Occipital lobe (tissue), 2 donors: ENCODE data around the gene KIF23. TPM values are rescaled to one million over a fixed set of nuclear protein-coding genes. Genes with fewer than 3 reads are reported as not detected.

Experiments used
- DNase-seq: peaks from one replicate; lab custom pipeline; 2025; lab: John Stamatoyannopoulos, UW
- total RNA-seq: library from RNA; depleted of rRNA; stranded (reverse); fragments of >200 nt; gene quantifications from one replicate; pipeline ENCODE4 v1.2.3, GENCODE V29; 2014

Gene KIF23
- total RNA-seq, 1 donor from 2014 or later, result 4.7 TPM

DNA sequence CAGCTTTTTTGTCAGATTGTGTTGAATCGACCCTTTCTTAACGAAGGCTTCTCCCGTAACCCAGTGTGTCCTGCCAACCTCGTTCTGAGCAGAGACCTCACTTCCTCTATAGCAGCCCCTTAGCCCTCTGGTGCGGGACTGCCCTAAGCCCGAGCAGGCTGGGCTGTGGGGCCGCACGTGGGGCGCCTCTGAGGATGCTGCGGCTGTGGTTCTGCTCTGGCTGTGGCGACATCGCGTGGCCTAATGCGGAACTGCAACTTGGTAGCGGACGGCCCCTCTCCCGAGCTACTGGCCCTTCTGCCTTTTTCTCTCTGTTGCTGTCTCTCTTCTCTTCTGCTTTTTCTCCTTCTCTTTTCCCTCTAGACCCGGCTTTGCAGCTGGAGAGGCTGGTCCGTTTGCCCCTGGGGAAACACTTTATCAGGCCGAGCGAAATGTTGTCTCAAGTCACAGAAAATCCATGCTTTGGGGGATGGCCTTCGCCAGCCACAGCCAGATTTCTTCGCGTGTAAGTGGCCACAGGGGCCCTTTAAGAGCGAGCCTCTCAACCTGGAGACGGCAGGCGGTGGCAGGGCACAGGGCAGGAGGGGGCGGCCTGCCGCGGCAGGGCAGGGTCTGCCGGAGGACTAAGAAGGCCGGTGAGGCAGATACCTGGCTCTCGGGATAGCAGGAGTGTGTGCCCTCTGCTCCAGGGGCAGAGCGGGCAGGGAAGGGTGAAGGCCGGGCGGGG is 19.4 kb upstream of the KIF23 start:
- DNase-seq, result peak; percentile 58

DNA sequence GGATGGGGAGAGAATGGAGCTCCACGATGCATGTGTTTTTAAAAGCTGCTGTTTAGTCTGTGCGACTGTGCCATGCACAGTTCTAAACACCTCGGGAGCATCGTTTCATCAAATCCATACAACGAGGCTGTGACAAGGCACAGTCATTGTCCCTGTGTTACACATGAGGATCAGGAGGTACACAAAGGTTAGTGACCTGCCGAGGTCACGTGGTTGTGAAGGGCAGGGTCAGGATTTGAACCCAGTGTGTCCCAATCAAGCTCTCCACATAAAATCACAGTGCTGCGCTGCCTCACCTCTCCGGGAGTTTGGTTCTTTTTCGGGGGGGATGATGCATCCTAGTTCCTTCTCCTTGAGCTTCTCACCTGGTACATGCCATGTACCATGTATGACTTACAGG is 18.7 kb upstream of the KIF23 start:
- DNase-seq, result no peak

DNA sequence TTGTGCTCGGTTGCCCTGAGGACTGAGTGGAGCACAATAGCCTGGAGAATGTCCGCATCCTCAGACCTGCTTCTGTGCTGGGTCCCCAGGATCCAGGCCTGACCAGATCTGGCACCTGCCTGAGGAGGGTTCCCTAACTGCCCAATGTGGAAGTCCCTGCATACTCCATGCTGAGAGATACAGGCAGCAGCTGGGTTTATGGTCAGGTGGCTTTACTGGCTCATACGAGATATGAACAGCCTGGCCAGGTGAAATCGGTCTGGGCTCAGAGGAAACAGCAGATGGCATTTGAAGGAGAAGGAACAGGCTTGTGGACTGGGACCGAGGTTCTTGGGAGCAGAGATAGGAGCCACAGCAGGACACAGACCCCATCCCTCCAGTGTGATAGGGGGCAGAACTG is 18.2 kb upstream of the KIF23 start:
- DNase-seq, result no peak

DNA sequence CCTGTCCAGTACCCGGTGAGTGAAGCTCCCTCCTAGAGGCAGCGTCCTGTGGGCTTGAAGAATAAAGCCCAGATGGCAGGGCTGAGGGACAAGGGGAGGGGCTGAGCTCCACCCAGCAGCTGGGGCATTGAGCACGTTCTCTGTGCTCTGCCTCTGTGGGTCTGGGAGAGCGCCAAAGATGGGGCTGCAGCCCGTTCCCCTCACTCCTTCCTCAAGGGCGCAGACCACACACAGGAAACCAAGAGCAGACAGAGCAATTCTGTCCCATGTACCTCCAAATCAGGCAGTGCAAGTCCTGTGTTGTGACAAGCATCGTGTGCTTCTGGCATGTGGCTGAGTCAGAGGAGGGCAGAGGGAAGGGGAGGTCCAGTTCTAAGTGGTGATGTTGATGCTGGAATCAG is 15.7 kb upstream of the KIF23 start:
- no peak for DNase-seq

DNA sequence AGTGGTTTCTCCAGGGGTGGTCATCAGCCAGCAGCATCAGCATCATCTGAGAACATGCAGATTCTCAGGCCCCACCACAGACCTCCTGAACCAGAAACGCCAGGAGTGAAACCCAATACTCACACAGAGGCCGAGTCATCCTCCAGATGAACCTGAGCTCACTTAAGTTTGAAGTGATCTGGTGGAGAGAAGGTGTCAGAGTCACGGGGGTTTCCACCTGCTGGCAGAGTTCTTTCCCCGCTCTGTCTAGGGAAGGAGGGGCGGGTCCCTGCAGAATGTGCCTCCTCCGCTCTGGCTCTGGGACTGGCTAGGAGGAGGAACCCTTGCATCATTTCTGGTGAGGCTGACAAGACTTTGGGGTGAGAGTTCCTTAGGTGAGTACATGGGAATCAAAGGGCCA is 13.3 kb upstream of the KIF23 start:
- no peak for DNase-seq

DNA sequence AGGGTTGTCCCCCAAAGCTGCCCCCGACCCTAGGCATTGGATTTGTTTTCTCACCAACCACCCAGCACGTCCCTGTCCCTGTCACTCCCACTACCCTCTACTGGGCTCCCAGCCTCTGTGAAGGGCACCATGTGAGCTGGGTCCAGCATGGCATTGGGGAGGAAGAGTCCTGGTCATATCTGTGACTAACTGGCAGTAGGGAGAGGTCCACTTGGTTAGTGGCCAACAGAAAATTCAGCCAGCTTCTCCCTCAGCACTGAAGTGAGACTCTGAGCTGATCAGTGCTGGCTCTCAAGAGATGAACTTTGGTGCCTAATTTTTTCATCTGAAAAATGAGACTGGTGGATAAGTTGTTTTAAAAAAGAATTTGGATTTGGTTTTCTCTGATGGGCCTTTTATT is 11.3 kb upstream of the KIF23 start:
- DNase-seq, result no peak

DNA sequence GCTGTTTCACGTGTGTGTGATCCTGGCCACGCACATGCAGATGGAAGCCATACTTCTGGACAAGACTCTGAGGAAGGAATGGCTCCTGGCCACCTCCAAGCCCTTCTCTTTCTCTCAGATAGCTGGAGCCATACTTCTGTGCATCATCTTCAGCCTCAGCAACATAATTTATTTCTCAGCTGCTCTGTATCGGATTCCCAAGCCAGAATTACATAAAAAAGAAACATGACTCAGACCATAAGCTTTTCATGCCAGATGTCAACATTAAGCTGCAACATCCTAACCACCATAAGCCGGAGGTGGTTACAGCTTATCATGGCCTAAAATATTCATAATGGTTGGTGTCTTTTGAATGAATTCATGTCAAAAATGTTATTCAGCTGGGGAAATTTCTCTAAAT is 10.6 kb upstream of the KIF23 start:
- DNase-seq, result no peak

DNA sequence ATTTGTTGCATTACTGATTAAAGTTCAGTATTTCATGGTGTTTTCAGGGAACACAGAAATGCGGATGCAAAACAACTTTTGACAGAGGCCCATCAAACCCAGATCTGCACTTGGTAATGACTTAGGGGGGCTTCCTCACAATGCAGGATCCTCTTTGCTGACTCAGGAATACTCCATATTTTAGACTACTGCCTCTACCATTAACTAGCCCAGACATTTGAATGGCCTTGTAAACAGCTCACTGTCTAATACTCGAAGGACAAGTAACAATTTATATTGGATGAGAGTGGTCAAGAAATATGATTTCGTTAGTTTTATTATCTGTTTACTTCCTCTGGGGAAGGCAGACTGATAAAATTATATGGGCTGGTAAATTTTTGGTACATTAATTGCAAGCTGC is 9.0 kb upstream of the KIF23 start:
- no peak for DNase-seq

DNA sequence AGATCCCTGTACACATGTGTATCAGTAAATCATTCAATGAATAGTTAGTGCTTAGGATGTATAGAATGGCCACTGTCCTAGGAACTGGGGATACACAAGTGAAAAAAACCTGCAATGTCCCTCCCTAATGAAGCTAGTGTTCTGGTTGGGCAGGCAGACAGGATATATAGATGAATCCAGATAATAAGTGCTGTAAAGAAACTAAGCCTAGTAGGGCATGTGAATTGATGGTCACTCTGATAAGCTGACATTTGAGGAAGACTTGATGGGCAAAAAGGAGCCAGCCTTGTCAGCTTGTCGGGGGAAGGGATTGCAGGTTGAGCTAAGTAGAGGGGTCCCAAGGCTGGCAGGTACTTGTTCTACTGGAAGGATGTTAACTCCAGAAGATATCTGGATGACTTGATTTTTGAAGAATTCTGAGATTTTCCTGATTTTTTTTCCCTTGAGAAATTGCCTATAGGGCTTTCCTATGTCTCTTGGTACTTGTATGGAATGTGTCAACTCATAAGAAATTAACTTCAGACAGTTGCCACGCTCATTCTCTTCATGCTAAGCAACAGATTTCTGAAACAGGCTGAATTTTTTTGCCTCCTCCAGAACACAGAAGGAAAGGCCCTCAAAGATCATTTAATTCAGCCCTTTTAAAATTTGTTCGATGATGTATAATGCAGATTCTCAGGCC is 6.3 kb upstream of the KIF23 start:
- no peak for DNase-seq

DNA sequence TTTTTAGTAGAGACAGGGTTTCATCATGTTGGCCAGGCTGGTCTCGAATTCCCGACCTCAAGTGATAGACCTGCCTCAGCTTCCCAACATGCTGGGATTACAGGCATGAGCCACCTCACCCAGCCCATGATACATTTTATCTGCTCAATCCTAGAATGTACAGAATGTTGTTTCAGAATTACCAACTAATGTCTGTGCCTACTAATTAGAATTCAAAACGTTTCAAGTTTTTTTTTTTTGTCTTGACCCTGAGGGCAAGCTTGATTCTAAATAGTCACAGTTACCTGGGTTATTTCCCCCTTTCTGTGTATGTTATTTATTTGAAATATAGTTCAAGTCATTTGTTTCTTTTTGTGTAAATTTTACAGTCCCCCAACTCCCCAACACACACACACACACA is 5.3 kb upstream of the KIF23 start:
- DNase-seq, result no peak

DNA sequence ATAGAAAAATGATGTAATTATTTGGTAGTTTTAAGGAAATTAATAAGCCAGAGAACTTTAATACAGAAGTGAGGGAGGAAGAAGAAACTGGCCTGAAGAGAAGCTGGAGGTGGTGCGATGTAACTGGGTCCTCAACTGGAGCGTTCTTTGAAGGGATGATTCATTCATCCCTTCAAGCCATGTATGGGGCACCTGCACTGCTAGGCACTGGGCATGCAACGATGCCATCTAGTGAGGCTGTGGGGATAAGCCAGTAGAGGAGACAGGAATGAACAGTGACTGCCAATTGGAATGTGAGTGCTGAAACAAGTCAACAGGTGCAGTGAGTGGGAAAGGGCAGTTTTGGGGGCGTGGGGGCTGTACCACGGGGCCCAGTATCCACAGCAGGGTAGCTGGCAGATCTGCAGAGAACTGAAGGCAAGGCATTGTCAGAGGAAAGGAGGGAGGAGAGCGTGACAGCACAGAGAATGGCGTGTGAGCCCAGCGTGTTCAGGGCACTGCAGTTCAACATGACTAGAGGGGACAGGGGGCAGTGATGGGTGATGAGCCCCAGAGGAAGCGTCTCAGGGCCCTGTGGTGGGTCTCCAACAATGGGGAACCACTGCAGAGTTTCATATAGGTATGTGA is 3.8 kb upstream of the KIF23 start:
- DNase-seq, result no peak

DNA sequence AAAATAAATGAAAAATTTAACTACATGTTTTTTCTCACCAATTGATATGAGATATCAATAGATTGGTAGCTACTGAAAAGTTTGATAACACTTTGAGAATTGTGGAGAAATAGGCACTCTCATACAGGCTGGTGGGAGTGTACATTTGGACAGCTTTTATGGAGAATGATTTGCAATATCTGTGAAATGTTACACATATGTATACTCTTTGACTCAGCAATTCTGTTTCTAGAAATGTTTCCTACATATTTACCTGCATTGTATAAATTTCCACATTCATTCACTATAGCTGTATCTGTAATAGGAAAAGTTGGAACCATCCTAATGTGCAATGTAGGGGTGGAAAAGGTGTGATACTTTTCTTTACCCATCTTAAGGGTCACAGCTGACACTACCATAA is 1.9 kb upstream of the KIF23 start:
- no peak for DNase-seq

DNA sequence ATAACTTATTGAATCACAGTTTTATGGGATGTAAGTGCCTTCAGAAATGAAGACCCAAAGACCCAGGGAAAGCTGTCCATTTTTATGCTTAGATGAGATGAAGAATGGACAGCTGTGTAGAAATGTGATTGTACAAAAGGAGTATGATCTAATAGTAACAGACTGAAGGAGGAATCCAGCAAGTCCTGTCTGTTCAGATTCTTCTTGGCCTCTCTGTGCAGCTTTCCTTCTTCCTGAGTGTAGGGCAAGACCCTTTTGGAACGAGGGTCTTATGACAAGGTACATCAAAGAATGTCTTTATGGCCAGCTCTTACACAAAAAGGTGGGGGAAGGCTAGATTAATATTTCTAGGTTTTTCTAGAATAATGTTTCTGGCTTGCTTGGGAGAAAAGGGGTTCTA is 1.4 kb upstream of the KIF23 start:
- no peak for DNase-seq

DNA sequence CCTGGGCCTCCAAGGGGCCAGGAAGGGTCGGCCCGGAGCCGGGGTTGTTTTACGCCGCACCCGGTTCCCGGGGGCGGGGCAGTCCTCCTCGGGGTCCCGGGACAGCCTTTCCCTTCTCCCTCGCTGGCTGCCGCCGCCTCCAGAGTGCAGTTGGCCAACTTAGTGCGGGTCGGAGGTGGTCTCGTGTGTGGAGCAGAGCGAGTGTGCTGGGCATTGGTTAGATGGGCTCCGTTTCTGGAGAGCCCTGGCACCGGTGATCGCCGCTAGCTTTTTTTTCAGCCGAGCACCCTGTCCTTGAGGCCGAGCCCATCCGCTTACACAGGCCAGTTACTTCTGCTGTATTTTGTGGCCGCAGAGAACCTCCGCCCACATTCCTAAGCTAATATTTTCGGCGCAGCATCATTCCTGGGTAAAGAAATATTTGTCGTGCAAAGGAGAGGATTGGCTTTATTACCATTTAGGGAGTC is 585 bp downstream of the KIF23 start:
- no peak for DNase-seq

DNA sequence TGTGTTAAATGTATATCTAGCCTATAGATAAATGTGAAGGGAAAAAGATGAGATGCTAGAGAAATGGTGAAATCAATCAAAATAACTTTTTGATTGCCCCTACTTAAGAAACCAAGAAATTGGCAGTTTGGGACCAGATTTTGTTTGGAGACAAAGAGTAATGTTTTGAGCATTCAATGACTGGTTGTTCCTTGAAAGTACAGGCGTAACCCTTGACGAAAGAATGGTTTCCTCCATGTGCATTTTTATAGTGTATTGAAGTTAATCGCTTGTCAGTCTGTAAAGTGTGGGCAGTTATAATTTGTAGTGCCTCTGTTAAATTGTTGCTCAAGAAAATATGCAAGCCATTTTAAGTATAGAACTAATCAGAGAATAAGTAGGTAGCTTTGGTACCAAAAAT is 1.2 kb downstream of the KIF23 start:
- no peak for DNase-seq

DNA sequence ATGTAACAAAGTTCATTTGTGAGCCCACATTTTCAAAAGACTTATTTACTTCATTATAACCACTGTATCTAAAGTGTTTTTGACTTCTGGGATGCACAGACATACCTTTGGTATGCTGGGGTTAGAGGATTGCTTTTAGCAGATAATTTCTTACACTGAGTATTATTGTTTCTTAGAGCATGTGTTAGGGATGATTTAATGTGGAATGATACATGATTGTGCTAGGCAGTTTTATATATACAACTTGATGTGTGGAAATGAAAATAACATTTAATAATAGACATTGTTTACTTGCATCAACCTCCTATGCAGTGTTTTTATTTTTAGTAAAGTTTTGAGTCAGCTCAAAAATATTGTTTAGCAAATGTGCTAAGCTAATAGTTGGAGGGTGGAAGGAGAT is 3.4 kb downstream of the KIF23 start:
- DNase-seq, result no peak

DNA sequence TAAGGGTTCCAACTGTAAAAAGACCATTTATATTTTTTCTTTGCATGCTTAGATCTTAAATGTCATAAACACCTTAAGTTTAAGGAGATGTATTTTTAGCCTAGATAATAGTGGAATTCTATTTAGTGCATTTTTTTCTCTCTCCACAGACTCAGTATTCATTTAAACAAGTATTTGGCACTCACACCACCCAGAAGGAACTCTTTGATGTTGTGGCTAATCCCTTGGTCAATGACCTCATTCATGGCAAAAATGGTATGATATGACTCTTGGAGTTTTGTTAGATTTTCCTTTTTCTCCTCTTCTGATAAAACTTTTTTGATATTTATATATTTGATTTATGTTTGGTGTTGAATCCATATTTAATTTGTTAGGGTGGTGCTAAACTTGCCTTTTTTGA is 7.3 kb downstream of the KIF23 start:
- no peak for DNase-seq

DNA sequence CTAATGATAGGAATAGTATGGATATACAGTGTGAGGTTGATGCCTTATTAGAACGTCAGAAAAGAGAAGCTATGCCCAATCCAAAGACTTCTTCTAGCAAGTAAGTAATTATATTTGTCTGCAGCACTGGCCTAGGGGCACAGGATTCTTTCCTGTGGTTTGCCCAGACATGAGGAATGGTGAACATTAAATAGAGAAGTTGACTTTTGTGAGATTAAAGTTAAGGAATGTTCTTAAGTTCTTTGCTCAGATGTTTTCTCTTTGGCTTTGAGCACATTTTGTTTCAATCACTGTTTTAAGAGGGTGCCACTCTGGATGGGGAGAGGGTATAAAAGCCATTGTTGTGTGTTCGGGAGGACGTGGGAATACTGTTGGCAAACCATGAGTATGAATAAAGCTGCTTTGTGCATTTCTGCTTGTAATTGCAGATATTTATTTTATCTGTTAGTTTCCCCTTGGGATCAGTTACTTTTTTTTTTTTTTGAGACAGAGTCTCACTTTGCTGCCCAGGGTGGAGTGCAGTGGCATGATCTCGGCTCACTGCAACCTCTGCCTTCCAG is 8.3 kb downstream of the KIF23 start:
- DNase-seq, result no peak

DNA sequence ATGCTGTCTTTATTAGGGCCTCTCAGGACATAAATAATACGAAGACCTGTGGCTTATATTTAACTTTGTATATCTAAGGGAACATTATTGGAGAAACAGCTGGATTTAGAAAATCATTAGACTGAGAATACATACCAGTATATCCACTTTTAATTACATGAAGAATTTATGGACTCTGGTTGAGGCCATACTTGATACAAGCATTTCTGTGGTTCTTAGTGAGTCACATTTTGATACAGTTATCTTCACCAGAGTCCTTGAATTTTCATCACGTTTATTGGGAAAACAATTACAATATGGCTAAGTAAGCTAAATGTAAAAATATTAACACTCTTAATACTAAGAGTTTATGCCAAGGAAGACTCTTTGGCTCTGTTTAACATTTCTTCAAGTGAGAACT is 9.9 kb downstream of the KIF23 start:
- no peak for DNase-seq

DNA sequence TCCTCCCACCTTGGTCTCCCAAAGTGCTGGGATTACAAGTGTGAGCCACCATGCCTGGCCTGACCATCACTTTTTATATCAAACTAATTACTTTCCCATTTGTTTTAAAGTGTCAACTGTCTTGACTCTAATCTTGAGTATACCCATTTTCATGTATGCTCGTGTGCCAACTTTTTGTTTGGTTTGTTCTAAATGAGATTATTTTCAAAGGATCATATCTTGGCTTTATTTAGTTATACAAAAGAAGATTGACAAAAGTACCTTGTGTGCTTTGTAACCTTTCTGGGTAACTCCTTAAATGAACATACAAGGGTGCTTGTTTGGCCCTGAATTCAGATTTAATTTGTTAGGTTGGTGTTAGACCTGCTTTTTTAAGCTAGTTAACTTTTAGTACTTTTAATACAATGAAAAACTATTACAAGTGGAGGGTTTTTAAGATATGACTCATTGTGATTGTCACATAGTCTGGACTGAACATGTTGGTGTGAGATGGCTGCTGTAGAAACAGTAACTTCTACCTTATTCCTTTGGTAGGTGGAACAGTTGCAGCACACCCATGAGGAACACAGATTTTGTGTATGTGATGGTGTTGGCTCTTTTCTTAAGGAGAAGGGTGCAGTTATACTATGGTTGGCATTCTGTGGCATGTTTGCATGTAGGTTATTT is 10.7 kb downstream of the KIF23 start:
- DNase-seq, result no peak

DNA sequence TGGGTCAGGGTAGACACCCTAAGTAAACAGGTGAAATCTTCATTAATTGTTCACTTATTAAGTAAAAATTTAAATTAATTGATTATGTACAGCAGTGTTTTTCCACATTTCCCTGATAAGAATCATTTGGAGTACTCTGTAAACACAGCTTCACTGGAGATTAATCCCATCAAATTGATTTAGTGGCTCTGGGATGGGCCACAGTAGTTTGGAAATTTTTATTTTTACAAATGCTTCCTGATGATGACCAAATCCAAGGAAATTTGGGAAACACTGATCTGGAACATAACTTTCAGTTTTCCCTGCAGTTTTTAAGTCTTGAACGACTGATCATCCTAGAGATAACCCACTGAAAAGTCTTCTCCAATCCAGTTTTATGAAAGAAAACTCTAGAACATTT is 19.7 kb downstream of the KIF23 start:
- DNase-seq, result no peak

DNA sequence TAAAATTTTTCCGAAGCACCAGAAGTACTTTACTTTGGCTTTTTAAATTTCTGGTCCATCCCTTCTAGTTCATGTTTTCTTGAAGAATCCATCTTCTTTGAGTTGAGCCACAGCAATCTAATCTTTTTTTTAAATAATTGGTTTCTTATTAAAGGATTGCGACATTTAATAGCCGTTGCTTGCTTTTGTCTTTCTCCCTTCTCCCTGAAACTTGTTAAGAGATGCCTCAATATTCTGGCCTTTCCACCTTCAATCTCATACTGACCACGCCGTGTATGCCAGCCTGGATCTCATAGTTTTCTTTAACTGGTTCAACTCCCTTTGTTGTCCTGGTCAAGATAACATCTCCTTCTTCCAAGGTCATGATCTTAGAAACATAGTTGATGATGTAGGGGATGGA is 20.1 kb downstream of the KIF23 start:
- no peak for DNase-seq
